Measurements from ENCODE around the gene BTAF1.
"Not testable (repeated sequence)": the region's sequence is repeated elsewhere in the genome, so short reads cannot be mapped to it uniquely, and the experiment has no call there.

Gene BTAF1

GRCh38 chr10:91923371-91924211 lies at the start of gene BTAF1:
TSS of gene BTAF1 (plus strand) at chr10:91923770. CDS start at chr10:91924077, 307 bp downstream.
- DNase-seq, result peak; percentile 95

DNA sequence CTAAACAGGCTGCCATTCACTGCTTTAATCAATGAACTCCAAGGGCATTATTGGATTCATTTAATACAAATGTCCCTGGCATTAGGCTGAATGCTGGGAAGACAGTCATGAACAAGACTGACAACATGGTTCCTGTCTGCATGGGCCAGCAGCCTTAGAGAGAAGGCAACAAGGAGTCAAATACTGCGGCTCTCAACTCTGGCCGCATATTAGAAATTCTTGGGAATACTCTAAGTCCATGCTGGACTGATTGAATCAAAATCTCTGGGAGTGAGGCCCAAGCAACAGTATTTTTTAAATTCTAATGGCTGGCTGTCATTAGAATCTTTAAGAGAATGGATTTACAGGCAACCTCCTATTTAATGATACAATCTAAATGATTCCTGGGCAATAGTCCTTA lies 48.4 kb upstream of the BTAF1 start:
- no peak for DNase-seq

- DNase-seq, result no peak
Measured at GRCh38 chr10:91875779-91876178, 47.8 kb upstream of the BTAF1 start.

GRCh38 chr10:91879515-91880170 lies 43.9 kb upstream of the BTAF1 start:
- DNase-seq, result no peak

GRCh38 chr10:91880310-91880709 lies 43.3 kb upstream of the BTAF1 start:
- DNase-seq, result no peak

DNA sequence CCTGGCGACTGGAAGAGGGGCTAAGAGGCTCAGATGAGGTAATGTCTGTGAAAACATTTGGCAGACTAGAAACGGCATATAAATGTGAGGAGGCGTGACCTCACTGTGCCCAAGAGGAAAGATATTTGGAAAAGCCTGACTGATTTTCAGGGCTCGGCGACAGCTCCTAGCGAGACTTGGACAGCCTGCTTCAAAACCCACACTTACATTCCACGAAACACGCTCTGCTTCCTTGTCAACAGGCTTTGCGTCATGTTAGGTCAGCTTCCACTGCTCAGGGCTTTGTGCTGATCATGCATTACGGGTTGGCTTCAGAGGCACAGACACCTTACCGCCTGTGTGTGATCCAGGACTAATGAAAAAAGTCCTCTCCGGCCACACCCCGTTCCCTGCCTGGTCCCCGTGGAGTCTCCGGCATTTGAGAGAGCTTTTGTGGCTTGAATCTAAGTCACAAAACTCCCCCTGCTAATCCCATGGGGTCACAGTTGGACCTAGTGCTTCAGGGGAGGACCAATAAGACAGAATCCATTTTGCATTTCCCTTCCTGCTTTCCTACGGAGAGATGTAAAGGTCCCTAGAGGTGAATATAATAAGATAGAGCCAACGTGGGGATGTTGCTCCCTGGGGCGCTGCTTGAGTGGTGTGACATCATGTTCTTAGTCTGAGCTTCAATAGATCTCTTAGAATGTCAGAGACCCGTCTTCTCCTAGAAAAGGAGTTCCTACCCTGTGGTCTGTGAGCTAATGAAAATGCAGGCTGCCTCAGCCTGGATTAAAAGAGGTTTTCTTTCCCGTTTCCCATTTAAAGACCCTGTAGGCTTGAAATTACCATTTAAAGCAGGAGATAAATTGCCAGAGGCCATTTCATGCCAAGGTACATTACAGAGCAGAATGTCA lies 39.8 kb upstream of the BTAF1 start:
- DNase-seq, result no peak

GRCh38 chr10:91884536-91884935 lies 39.0 kb upstream of the BTAF1 start:
- no peak for DNase-seq

DNA sequence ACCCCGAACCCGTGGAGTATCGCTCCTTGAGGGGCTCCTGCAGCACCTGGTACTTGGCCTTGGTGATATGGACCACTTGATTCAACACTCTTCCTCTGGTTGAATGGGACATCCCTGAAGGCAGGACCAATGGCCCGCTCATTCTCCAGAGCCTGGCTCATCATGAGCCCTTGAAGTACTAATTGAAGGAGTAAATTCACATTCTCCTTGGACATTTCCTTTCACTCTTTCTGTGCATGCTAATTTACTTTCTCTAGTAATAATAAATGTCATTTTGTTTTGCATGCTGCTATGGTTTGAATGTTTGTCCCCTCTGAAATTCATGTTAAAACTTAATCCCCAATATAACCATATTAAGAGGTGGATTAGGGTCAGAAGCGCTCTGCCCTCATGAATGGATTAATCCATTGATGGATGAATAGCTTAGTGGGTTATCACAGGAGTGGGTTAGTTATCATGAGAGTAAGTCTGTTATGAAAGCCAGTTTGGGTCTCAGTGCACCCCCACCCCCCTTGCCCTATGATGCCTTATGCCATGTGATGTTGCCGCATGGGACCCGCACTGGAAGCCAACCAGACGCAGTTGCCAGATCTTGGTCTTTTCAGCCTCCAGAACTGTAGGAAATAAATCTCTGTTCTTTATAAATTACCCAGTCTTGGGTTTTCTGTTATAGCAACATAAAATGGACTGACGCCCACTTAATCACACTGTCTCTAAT lies 38.0 kb upstream of the BTAF1 start:
- no peak for DNase-seq

DNA sequence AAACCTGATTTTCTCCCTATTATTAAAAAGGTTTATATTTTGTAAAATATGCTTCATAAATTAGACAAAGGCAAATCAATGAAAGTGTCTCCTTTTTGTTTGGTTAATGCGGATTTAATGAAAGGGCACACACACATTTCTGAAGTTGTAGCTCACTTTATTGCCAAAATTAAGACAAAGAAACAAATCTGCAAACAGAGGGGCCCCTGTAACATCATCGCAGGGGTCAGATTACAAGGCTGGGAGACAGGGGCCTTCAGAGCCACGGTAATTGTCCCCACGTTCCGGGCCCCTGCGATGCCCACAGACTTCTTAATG lies 36.7 kb upstream of the BTAF1 start:
- DNase-seq, result no peak

- DNase-seq, result peak; percentile 29
Measured at GRCh38 chr10:91887272-91888076, 36.1 kb upstream of the BTAF1 start.

DNA sequence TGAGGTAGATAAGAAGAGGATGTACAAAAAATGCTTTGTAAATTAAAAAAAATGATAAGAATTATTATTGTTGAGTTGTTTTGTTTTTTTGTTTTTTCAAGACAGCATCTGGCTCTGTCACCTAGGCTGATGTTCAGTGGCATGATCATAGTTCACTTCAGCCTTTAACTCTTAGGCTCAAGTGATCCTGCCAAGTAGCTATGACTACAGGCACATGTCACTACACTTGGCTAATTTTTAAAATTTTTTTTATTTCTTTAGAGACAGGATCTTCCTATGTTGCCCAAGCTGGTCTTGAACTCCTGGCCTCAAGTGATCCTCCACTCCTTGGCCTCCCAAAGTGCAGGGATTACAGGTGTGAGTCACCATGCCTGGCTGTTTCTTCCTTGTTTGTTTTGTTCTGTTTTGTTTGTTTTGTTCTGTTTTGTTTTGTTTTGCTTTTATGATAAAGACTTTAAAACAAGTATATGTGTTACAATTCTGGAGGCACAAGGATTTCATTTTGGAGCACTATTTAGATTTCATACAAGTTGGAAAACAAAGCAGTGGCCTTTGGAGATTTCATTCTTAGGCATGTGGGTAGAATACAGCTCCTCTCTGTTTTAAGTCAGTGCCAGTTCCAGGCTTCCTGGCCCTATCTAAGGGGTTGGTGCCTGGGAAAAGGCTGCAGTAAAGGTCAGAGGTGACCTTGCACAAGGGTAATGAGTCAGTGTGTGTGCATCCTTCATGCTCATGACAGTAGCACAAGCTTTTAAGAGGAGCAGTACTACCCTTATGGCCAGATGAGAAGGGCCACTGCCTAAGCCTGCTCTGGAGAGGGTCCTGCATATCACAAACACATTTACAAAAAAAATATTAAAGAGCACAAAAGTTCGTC lies 32.2 kb upstream of the BTAF1 start:
- no peak for DNase-seq

GRCh38 chr10:91893051-91893450 lies 30.5 kb upstream of the BTAF1 start:
- no peak for DNase-seq

DNA sequence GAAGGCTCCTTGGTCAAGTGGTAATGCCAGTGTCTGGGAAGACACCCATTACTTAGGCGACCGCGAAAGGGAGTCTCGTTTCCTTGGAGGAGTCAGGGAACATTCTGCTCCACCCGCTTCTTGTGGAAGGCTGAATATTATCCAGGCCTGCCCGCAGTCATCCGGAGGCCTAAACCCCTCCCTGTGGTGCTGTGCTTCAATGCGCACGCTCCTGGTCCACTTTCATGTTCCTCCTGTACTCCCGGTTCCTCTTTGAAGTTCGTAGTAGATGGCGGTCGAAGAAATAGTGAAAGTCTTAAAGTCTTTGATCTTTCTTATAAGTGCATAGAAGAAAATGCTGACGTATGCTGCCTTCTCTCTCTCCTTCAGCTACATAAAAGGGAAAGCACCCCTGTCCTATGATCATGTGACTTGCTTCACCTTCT lies 29.3 kb upstream of the BTAF1 start:
- not testable (repeated sequence) for DNase-seq

DNA sequence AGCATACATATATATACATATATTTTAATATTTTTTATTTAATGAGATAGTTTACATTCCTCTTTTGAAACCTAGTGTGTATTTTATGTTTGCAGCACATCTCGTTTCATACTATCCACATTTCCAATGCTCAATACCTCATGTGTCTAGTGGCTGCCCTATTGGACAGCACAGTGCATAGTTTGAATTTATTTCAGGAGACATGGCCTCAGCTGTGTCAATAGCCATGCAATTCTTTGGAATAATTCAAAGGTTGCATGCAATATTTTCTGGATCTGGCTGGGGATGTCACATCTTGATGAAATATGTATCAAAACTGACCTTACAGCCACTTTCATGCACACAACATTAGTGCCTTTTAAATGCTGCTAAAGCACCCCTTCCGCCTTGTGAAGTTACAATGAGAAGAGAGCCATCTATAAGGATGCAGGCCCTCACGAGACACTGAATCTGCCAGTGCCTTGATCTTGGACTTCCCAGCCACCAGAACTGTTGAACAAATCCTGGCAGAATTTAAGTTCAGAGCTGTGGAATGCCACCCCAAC lies 27.3 kb upstream of the BTAF1 start:
- DNase-seq, result no peak

- no peak for DNase-seq
Measured at GRCh38 chr10:91897421-91897820, 26.1 kb upstream of the BTAF1 start.

DNA sequence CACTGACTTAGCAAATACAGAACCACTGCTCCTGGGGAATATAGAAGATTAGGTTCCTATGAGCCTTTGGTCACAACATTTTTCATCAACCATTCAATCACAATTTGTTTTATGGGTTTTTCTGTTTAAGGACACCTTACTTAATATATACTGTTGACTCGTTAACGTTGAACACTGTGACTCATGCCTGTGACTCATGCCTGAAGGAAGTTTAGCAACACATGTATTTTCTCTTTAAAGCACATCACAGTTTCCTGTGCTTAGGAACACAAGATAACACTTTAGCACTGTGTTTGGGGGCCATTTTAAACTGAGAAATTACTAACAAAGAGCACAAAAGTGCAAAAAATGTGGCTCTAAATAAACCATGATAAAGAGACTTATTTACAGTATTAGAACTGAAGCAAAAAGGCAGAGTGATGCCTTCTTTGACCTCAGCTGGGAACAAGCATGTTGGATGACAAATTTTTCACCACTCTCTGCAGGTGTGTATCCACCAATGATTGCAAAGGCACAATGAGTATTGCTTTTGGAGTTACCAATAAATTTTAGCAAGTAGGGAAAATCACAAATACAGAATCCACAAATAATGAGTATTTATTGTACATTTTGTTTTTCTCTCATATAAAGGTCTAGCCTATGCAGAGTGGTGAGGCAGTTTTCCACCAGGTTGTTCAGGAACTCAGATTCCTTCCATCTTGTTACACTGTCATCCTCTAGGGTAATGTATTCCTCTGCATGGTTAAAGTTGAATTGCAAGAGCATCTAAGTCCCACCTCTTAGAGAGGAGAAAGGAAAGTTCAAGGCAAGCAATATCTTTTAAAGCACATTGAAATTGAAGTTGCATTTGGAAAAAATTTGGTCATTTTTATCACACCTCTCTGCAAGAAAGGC lies 21.5 kb upstream of the BTAF1 start:
- peak; percentile 57 for DNase-seq

DNA sequence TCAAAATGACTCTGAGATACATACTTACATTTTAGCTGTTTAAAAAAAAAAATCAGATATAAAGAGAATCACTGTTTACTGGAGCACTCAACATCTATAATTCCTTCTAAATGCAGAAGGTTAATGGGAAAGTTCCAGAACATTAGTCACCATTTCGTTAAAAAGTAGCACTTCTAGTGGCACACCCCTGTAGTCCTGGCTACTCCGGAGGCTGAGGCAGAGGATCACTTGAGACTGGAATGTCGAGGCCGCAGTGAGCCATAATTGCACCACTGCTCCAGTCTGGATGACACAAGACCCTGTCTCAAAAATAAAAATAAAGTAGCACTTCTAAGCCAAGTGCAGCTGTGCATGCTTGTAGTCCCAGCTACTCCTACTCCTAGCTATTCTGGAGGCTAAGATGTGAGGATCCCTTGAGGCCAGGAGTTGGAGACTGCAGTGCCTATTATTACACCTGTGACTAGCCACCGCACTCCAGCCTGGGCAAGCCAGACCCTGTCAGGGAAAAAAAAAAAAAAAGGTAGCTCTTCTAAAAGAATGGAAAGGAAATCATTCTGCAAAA lies 16.5 kb upstream of the BTAF1 start:
- no peak for DNase-seq

GRCh38 chr10:91907914-91908336 lies 15.6 kb upstream of the BTAF1 start:
- DNase-seq, result no peak

Measured in activated CD8-positive, alpha-beta memory T cell treated with anti-CD3 and anti-CD28 coated beads, Interleukin-2, amount 50 U/mL, for 4 hours (primary cell).